NCI-H1436 treated with DMSO at 0.1 percent for 48 hours (cell line): Measurements from ENCODE around the gene IRF3.
"Not testable (repeated sequence)": the region's sequence is repeated elsewhere in the genome, so short reads cannot be mapped to it uniquely, and the experiment has no call there.

Source experiments
- DNase-seq: peaks from one replicate; lab custom pipeline; 2025; lab: John Stamatoyannopoulos, UW

IRF3 gene

GRCh38 chr19:49645592-49645991 is 20.1 kb downstream of the IRF3 start:
- no peak for DNase-seq

GRCh38 chr19:49643466-49643865 is 22.2 kb downstream of the IRF3 start:
- no peak for DNase-seq

- no peak for DNase-seq
These were observed 23.1 kb downstream of the IRF3 start for GRCh38 chr19:49642492-49643035.

- peak; percentile 99 for DNase-seq
These were observed 23.8 kb downstream of the IRF3 start, which contains the start of gene SCAF1 for GRCh38 chr19:49641688-49642491. Gene SCAF1 (plus strand): TSS chr19:49642209. CDS start chr19:49645027, 2,818 bp downstream.

- peak; percentile 100 for DNase-seq
These were observed 25.4 kb downstream of the IRF3 start, which contains the start of gene RRAS for GRCh38 chr19:49640113-49640898. Gene RRAS (minus strand): TSS chr19:49640143. CDS start chr19:49640098, 45 bp downstream.

- DNase-seq, result no peak
These were observed 26.1 kb downstream of the IRF3 start for GRCh38 chr19:49639401-49640112.

GRCh38 chr19:49637821-49638738 is 27.6 kb downstream of the IRF3 start:
- DNase-seq, result no peak

GRCh38 chr19:49636233-49636932 is 29.3 kb downstream of the IRF3 start:
- no peak for DNase-seq

- no peak for DNase-seq
These were observed 30.0 kb downstream of the IRF3 start for GRCh38 chr19:49635530-49636232.

- not testable (repeated sequence) for DNase-seq
These were observed 32.4 kb downstream of the IRF3 start for GRCh38 chr19:49633273-49633672.

- no peak for DNase-seq
These were observed 33.1 kb downstream of the IRF3 start for GRCh38 chr19:49632576-49632975.

- DNase-seq, result no peak
These were observed 34.0 kb downstream of the IRF3 start for GRCh38 chr19:49631610-49632192.

- no peak for DNase-seq
These were observed 34.6 kb downstream of the IRF3 start for GRCh38 chr19:49631014-49631588.

GRCh38 chr19:49629659-49630058 is 36.0 kb downstream of the IRF3 start:
- no peak for DNase-seq

- DNase-seq, result no peak
These were observed 39.4 kb downstream of the IRF3 start for GRCh38 chr19:49626226-49626625.

- no peak for DNase-seq
These were observed 40.4 kb downstream of the IRF3 start for GRCh38 chr19:49624967-49625910.

GRCh38 chr19:49617860-49618259 is 47.8 kb downstream of the IRF3 start:
- not testable (repeated sequence) for DNase-seq

- DNase-seq, result no peak
These were observed 48.7 kb downstream of the IRF3 start for GRCh38 chr19:49616945-49617344.
